Vagina (tissue), 2 donors: ENCODE results near the gene VMAC. TPM values are rescaled to one million over a fixed set of nuclear protein-coding genes. Genes with fewer than 3 reads are reported as not detected.
A peak's percentile ranks its signal among the peaks of the same experiment; 100 is the strongest.

Experiments used
- DNase-seq, 2 donors: peaks; one replicate each; pipeline ENCODE4 v3.0.0-alpha.2; 2017; ENCODE audit errors: extremely low spot score in 2 of 2
- H3K27ac ChIP-seq: fragments of 200-600 bp; sonication (generic); one replicate; pipeline ENCODE4 v1.5.1; 2019
- H3K27me3 ChIP-seq: fragments of 200-600 bp; sonication (generic); one replicate; pipeline ENCODE4 v1.5.1; 2019
- H3K36me3 ChIP-seq, 2 donors: fragments of 200-600 bp; sonication (generic); one replicate each; pipeline ENCODE4 v1.5.1; 2017 to 2019
- H3K4me1 ChIP-seq: fragments of 200-600 bp; sonication (generic); one replicate; pipeline ENCODE4 v1.5.1; 2019
- H3K4me3 ChIP-seq, 2 donors: fragments of 200-600 bp; sonication (generic); 1 replicate in 1 of 2; 2 replicates in 1 of 2; pipeline ENCODE4 v1.5.1; 2016 to 2019
- H3K9me3 ChIP-seq: fragments of 200-600 bp; sonication (generic); one replicate; pipeline ENCODE4 v1.5.1; 2019
- CTCF ChIP-seq, 3 experiments: fragments of 450-650 bp in 2 of 3; fragments of 200-600 bp in 1 of 3; sonication (generic) in 1 of 3; IDR thresholded peaks; one replicate each; pipeline ENCODE4 v1.5.1; 2017 to 2019; ENCODE audit warnings: antibody characterized with exemption in 3 of 3, mild to moderate bottlenecking in 2 of 3, moderate library complexity in 2 of 3
- POLR2A ChIP-seq, 2 donors: fragments of 450-650 bp; IDR thresholded peaks; one replicate each; pipeline ENCODE4 v1.6.1; 2017; ENCODE audit warnings: antibody characterized with exemption in 2 of 2, mild to moderate bottlenecking in 2 of 2, moderate library complexity in 2 of 2
- POLR2AphosphoS5 ChIP-seq, 2 donors: sonication (generic); formaldehyde crosslinking; IDR thresholded peaks; one replicate each; pipeline ENCODE4 v1.9.0; 2017; ENCODE audit warnings: antibody characterized with exemption in 2 of 2, mild to moderate bottlenecking in 2 of 2, low read depth in 1 of 2; ENCODE audit not compliant: insufficient read depth in 1 of 2
- intact Hi-C: fragments of 100-400 bp; cut with DNase I; formaldehyde crosslinking; loops from one replicate; pipeline ENCODE4 v1.15.1; 2023
- total RNA-seq: library from RNA; depleted of rRNA; stranded (reverse); fragments of >200 nt; gene quantifications from one replicate; pipeline ENCODE4 v1.2.3, GENCODE V29; 2016

The VMAC gene
- total RNA-seq, 1 donor from 2014 or later, result 7.9 TPM

GRCh38 chr19:5907241-5907640 lies 2.6 kb downstream of the VMAC start:
- H3K27me3 ChIP-seq, result no peaks in the 10 kb centered on the region
- DNase-seq, result no peak
- TF ChIP-seq POLR2AphosphoS5 (IDR thresholded peaks at IDR 0.05; ENCODE audit: insufficient read depth in 1 of 2, low read depth in 1 of 2) (no peak), POLR2A (IDR thresholded peaks at IDR 0.05) (no peak), CTCF (IDR thresholded peaks at IDR 0.05) (no peak)
- H3K27ac ChIP-seq, result no peak overlapping the region
- no peaks in the 10 kb centered on the region for H3K9me3 ChIP-seq
- no peak overlapping the region for H3K4me3 ChIP-seq
- peaks cover 0 to 8% of the 10 kb centered on the region in 2 donors for H3K36me3 ChIP-seq
- peaks cover 26% of the 10 kb centered on the region for H3K4me1 ChIP-seq
- intact Hi-C loops, result no loop called here

- no peak overlapping the region for H3K4me3 ChIP-seq
- no peaks in the 10 kb centered on the region for H3K9me3 ChIP-seq
- H3K27ac ChIP-seq, result no peak overlapping the region
- H3K36me3 ChIP-seq, result peaks cover 0 to 8% of the 10 kb centered on the region in 2 donors
- TF ChIP-seq POLR2AphosphoS5 (IDR thresholded peaks at IDR 0.05; ENCODE audit: insufficient read depth in 1 of 2, low read depth in 1 of 2) (no peak), CTCF (IDR thresholded peaks at IDR 0.05) (no peak), POLR2A (IDR thresholded peaks at IDR 0.05) (no peak)
- DNase-seq, result no peak
- peaks cover 20% of the 10 kb centered on the region for H3K4me1 ChIP-seq
- no peaks in the 10 kb centered on the region for H3K27me3 ChIP-seq
- intact Hi-C loops, result no loop called here
Measured at GRCh38 chr19:5908773-5909442, 4.2 kb downstream of the VMAC start.

DNA sequence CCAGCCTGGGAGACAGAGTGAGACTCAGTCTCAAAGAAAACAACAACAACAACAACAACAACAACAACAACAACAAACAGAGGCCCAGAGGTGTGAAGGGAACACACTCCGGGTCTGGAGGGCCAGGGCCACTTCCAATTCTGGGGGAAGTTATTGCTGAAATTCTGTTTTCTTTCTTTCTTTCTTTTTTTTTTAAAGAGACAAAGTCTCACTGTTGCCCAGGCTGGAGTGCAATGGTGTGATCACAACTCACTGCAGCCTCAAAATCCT lies 5.9 kb downstream of the VMAC start:
- TF ChIP-seq POLR2A (IDR thresholded peaks at IDR 0.05), result no peak
- no peak for TF ChIP-seq POLR2AphosphoS5 (IDR thresholded peaks at IDR 0.05; ENCODE audit: insufficient read depth in 1 of 2, low read depth in 1 of 2)
- TF ChIP-seq CTCF (IDR thresholded peaks at IDR 0.05), result no peak
- H3K4me3 ChIP-seq, result no peak overlapping the region
- no peak overlapping the region for H3K27ac ChIP-seq
- no peak for DNase-seq
- intact Hi-C loops, result no loop called here
- no peaks in the 10 kb centered on the region for H3K9me3 ChIP-seq
- H3K36me3 ChIP-seq, result peaks cover 0 to 8% of the 10 kb centered on the region in 2 donors
- H3K4me1 ChIP-seq, result peaks cover 30% of the 10 kb centered on the region
- H3K27me3 ChIP-seq, result no peaks in the 10 kb centered on the region

GRCh38 chr19:5911366-5911765 lies 6.7 kb downstream of the VMAC start:
- H3K4me1 ChIP-seq, result peaks cover 25% of the 10 kb centered on the region
- DNase-seq, result no peak
- H3K27ac ChIP-seq, result no peak overlapping the region
- no peak overlapping the region for H3K4me3 ChIP-seq
- peaks cover 0 to 16% of the 10 kb centered on the region in 2 donors for H3K36me3 ChIP-seq
- intact Hi-C loops, result no loop called here
- no peaks in the 10 kb centered on the region for H3K27me3 ChIP-seq
- H3K9me3 ChIP-seq, result no peaks in the 10 kb centered on the region
- TF ChIP-seq POLR2A (IDR thresholded peaks at IDR 0.05) (no peak), POLR2AphosphoS5 (IDR thresholded peaks at IDR 0.05; ENCODE audit: insufficient read depth in 1 of 2, low read depth in 1 of 2) (no peak), CTCF (IDR thresholded peaks at IDR 0.05) (no peak)

DNA sequence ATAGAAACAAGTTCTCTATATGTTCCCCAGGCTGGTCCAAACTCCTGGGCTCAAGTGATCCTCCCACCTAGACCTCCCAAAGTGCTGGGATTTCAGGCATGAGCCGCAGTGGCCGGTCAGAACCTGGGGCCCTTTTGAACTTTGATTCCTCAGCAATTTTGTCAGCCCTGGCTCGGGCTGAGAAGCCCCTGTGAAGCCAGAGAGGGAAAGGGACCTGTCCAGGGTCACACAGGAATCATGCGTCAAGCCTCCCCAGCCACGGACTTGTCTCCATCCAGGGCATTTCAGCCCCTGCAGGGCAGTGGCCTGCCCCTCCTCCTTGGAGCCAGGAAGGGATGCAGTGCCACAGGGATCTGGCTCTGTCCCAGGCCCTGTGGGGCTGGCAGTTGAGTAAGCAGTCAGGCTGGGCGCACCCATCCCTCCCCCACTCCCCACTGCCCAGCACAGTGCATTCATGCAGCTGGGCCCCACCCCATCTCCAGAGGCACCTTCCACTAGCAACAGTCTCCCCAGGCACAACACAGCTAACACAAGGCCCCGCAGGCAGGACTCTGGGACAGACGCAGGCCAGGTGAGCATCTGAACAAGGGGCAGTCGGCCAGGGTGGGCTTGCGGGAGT lies 9.2 kb downstream of the VMAC start, which contains the start of gene CAPS:
TSS of gene CAPS (plus strand) at position 516 of the 619 bp plus-strand sequence. CDS start 153 bp downstream, outside the sequence.
- H3K36me3 ChIP-seq, result peaks cover 0 to 40% of the 10 kb centered on the region in 2 donors
- H3K9me3 ChIP-seq, result no peaks in the 10 kb centered on the region
- intact Hi-C loops, result no loop called here
- peak within 1 kb of the TSS; percentile 33 for H3K27ac ChIP-seq
- H3K27me3 ChIP-seq, result no peaks in the 10 kb centered on the region
- TF ChIP-seq POLR2A (IDR thresholded peaks at IDR 0.05) (no peak), POLR2AphosphoS5 (IDR thresholded peaks at IDR 0.05; ENCODE audit: insufficient read depth in 1 of 2, low read depth in 1 of 2) (no peak), CTCF (IDR thresholded peaks at IDR 0.05) (no peak)
- no peak within 1 kb of the TSS for H3K4me3 ChIP-seq
- H3K4me1 ChIP-seq, result peaks cover 23% of the 10 kb centered on the region
- no peak for DNase-seq
